ENCODE data around the gene SLC35A4.
A peak's percentile ranks its signal among the peaks of the same experiment; 100 is the strongest.

SLC35A4 gene

GRCh38 chr5:140548791-140549190, 15.8 kb upstream of the SLC35A4 start:
- Histone ChIP-seq H3K4me3 (ENCODE audit: insufficient read depth, low read depth, low read length) (no peak overlapping the region), H3K27ac (ENCODE audit: insufficient read depth, low read depth, low read length, poor library complexity, severe bottlenecking) (no peak overlapping the region), H3K4me1 (ENCODE audit: control insufficient read depth, insufficient read depth, low read length) (peaks cover 23% of the 10 kb centered on the region), H3K36me3 (ENCODE audit: control insufficient read depth, insufficient read depth, low read length) (peaks cover 30% of the 10 kb centered on the region), H3K27me3 (ENCODE audit: control insufficient read depth, insufficient read depth, low read length, poor library complexity, severe bottlenecking) (no peaks in the 10 kb centered on the region), H3K9me3 (ENCODE audit: control insufficient read depth, low read length) (no peaks in the 10 kb centered on the region)
- WGBS, 2 experiments: 92% methylated on average over 7 of the region's 7 CpGs

- peaks cover 23% of the 10 kb centered on the region for H3K4me1 ChIP-seq (ENCODE audit: control insufficient read depth, insufficient read depth, low read length)
- H3K9me3 ChIP-seq (ENCODE audit: control insufficient read depth, low read length): no peaks in the 10 kb centered on the region
- no peak overlapping the region for H3K27ac ChIP-seq (ENCODE audit: insufficient read depth, low read depth, low read length, poor library complexity, severe bottlenecking)
- H3K27me3 ChIP-seq (ENCODE audit: control insufficient read depth, insufficient read depth, low read length, poor library complexity, severe bottlenecking): no peaks in the 10 kb centered on the region
- H3K36me3 ChIP-seq (ENCODE audit: control insufficient read depth, insufficient read depth, low read length): peaks cover 26% of the 10 kb centered on the region
- WGBS, 2 experiments: 95 to 99% methylated on average over 3 of the region's 3 CpGs
- no peak overlapping the region for H3K4me3 ChIP-seq (ENCODE audit: insufficient read depth, low read depth, low read length)
Measured at GRCh38 chr5:140549237-140550144, 15.1 kb upstream of the SLC35A4 start.

- peaks cover 27% of the 10 kb centered on the region for H3K4me1 ChIP-seq (ENCODE audit: control insufficient read depth, insufficient read depth, low read length)
- no peak overlapping the region for H3K27ac ChIP-seq (ENCODE audit: insufficient read depth, low read depth, low read length, poor library complexity, severe bottlenecking)
- H3K36me3 ChIP-seq (ENCODE audit: control insufficient read depth, insufficient read depth, low read length): peaks cover 20% of the 10 kb centered on the region
- no peak overlapping the region for H3K4me3 ChIP-seq (ENCODE audit: insufficient read depth, low read depth, low read length)
- no peaks in the 10 kb centered on the region for H3K27me3 ChIP-seq (ENCODE audit: control insufficient read depth, insufficient read depth, low read length, poor library complexity, severe bottlenecking)
- 93 to 96% methylated on average over 11 of the region's 11 CpGs for WGBS, 2 experiments
- no peaks in the 10 kb centered on the region for H3K9me3 ChIP-seq (ENCODE audit: control insufficient read depth, low read length)
Measured at GRCh38 chr5:140550147-140551079, 14.2 kb upstream of the SLC35A4 start.

DNA sequence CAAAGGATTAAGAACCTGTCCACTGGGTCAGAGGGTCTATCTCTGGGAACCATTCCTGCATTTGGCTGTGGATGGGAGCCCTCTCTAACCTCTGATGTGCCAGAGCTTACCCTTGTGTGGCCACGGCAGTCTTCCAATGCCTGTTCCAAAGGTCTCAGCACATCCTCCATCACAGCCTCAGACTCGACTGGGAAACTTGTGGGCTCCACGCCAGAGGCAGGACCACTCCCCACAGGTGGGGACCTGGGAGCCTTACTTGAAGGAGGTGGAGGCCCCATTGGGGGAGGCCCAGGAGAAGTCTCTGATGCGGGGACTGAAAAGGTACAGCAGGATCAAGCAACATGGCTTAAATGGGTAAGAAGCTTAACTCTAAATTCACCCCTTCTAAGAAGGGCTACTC, 12.8 kb upstream of the SLC35A4 start:
- Histone ChIP-seq H3K9me3 (ENCODE audit: control insufficient read depth, low read length) (no peaks in the 10 kb centered on the region), H3K4me1 (ENCODE audit: control insufficient read depth, insufficient read depth, low read length) (peaks cover 30% of the 10 kb centered on the region), H3K27me3 (ENCODE audit: control insufficient read depth, insufficient read depth, low read length, poor library complexity, severe bottlenecking) (no peaks in the 10 kb centered on the region), H3K36me3 (ENCODE audit: control insufficient read depth, insufficient read depth, low read length) (peaks cover 20% of the 10 kb centered on the region), H3K4me3 (ENCODE audit: insufficient read depth, low read depth, low read length) (no peak overlapping the region), H3K27ac (ENCODE audit: insufficient read depth, low read depth, low read length, poor library complexity, severe bottlenecking) (no peak overlapping the region)
- 93 to 95% methylated on average over 4 of the region's 4 CpGs for WGBS, 2 experiments

DNA sequence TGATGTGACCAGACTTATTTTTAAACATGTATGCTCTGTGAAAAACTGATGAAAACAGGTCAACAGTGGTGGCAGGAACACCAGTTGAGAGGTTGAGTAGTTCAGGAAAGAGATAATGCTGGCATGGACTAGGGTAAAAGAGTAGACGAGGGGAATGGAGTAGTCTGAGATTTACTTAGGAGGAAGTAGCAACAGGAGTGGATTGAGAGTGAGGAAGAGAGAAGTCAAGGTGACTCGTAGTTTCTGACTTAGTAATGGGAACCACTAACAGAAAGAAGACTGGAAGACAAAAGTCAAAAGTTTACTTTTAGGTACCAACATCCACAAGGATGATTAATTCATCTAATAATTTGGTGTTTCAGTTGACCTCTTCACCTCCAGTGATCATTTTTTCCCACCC, 11.0 kb upstream of the SLC35A4 start:
- Histone ChIP-seq H3K9me3 (ENCODE audit: control insufficient read depth, low read length) (no peaks in the 10 kb centered on the region), H3K4me3 (ENCODE audit: insufficient read depth, low read depth, low read length) (no peak overlapping the region), H3K4me1 (ENCODE audit: control insufficient read depth, insufficient read depth, low read length) (peaks cover 21% of the 10 kb centered on the region), H3K27me3 (ENCODE audit: control insufficient read depth, insufficient read depth, low read length, poor library complexity, severe bottlenecking) (no peaks in the 10 kb centered on the region), H3K36me3 (ENCODE audit: control insufficient read depth, insufficient read depth, low read length) (peaks cover 20% of the 10 kb centered on the region), H3K27ac (ENCODE audit: insufficient read depth, low read depth, low read length, poor library complexity, severe bottlenecking) (no peak overlapping the region)
- WGBS, 2 experiments: 91 to 94% methylated on average over 2 of the region's 2 CpGs

GRCh38 chr5:140554454-140554853, 10.2 kb upstream of the SLC35A4 start:
- no peak overlapping the region for H3K27ac ChIP-seq (ENCODE audit: insufficient read depth, low read depth, low read length, poor library complexity, severe bottlenecking)
- no peak overlapping the region for H3K4me3 ChIP-seq (ENCODE audit: insufficient read depth, low read depth, low read length)
- no peaks in the 10 kb centered on the region for H3K27me3 ChIP-seq (ENCODE audit: control insufficient read depth, insufficient read depth, low read length, poor library complexity, severe bottlenecking)
- peaks cover 18% of the 10 kb centered on the region for H3K4me1 ChIP-seq (ENCODE audit: control insufficient read depth, insufficient read depth, low read length)
- WGBS, 2 experiments: 93 to 94% methylated on average over 2 of the region's 2 CpGs
- H3K36me3 ChIP-seq (ENCODE audit: control insufficient read depth, insufficient read depth, low read length): peaks cover 15% of the 10 kb centered on the region
- no peaks in the 10 kb centered on the region for H3K9me3 ChIP-seq (ENCODE audit: control insufficient read depth, low read length)

- peak overlapping the region; percentile 96 for H3K4me3 ChIP-seq (ENCODE audit: insufficient read depth, low read depth, low read length)
- 89 to 91% methylated on average over 1 of the region's 1 CpG for WGBS, 2 experiments
- H3K27me3 ChIP-seq (ENCODE audit: control insufficient read depth, insufficient read depth, low read length, poor library complexity, severe bottlenecking): no peaks in the 10 kb centered on the region
- H3K27ac ChIP-seq (ENCODE audit: insufficient read depth, low read depth, low read length, poor library complexity, severe bottlenecking): no peak overlapping the region
- peaks cover 2% of the 10 kb centered on the region for H3K36me3 ChIP-seq (ENCODE audit: control insufficient read depth, insufficient read depth, low read length)
- peaks cover 18% of the 10 kb centered on the region for H3K4me1 ChIP-seq (ENCODE audit: control insufficient read depth, insufficient read depth, low read length)
- H3K9me3 ChIP-seq (ENCODE audit: control insufficient read depth, low read length): no peaks in the 10 kb centered on the region
Measured at GRCh38 chr5:140555747-140556312, 8.8 kb upstream of the SLC35A4 start.

- Histone ChIP-seq H3K4me3 (ENCODE audit: insufficient read depth, low read depth, low read length) (peak overlapping the region; percentile 96), H3K9me3 (ENCODE audit: control insufficient read depth, low read length) (no peaks in the 10 kb centered on the region), H3K27me3 (ENCODE audit: control insufficient read depth, insufficient read depth, low read length, poor library complexity, severe bottlenecking) (no peaks in the 10 kb centered on the region), H3K27ac (ENCODE audit: insufficient read depth, low read depth, low read length, poor library complexity, severe bottlenecking) (no peak overlapping the region), H3K36me3 (ENCODE audit: control insufficient read depth, insufficient read depth, low read length) (no peaks in the 10 kb centered on the region), H3K4me1 (ENCODE audit: control insufficient read depth, insufficient read depth, low read length) (peaks cover 18% of the 10 kb centered on the region)
- WGBS, 2 experiments: 7 to 18% methylated on average over 5 to 6 of the region's 6 CpGs
Measured at GRCh38 chr5:140556438-140556837, 8.2 kb upstream of the SLC35A4 start.

DNA sequence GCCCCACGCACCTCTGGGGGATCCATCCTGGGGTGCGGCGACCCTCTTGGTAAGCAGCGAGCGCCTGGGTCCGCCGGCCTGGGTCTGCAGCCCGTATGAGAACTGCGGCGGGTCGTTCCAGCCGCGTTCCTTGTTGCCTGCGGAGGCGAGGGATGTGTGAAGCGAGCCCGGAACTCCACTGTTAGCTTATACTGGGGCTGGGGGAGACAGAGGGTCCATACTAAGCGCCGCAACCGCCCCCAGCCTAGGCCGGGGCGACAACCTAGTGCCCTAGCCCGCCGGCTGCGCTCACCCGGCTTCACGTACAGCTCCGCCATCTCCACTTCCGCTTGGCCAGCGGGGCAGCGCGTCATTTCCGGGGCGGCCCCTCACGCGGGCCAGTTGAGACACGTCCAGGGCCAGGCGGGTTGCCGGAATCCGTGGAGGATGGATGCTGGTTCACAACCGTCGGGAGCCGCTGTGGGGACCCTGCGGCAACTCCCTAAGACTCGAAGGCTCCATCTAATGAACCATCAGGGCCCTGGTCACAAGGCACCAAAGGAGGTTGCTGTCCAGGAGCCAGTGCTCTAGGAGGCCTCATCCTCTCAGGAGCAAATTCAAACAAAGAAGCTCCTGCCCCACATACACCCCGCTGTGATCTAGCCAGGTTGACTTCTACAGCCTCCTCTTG, 7.4 kb upstream of the SLC35A4 start, which contains the start of gene SRA1:
Gene SRA1, minus strand, starts transcription at position 338 of the 670 bp plus-strand sequence. Its CDS starts 21 bp downstream, at position 317.
- Histone ChIP-seq H3K27me3 (ENCODE audit: control insufficient read depth, insufficient read depth, low read length, poor library complexity, severe bottlenecking) (no peaks in the 10 kb centered on the region), H3K9me3 (ENCODE audit: control insufficient read depth, low read length) (no peaks in the 10 kb centered on the region), H3K4me3 (ENCODE audit: insufficient read depth, low read depth, low read length) (peak within 1 kb of the TSS; percentile 96), H3K36me3 (ENCODE audit: control insufficient read depth, insufficient read depth, low read length) (no peaks in the 10 kb centered on the region), H3K4me1 (ENCODE audit: control insufficient read depth, insufficient read depth, low read length) (peaks cover 18% of the 10 kb centered on the region), H3K27ac (ENCODE audit: insufficient read depth, low read depth, low read length, poor library complexity, severe bottlenecking) (peak within 1 kb of the TSS; percentile 91)
- WGBS, 2 experiments: 1% methylated on average over 46 of the region's 46 CpGs

Measured in ectodermal cell (in vitro differentiated cells).